WTC11 (cell line): ENCODE data around the gene MLLT1. TPM values are rescaled to one million over a fixed set of nuclear protein-coding genes. Genes with fewer than 3 reads are reported as not detected.

ENCODE experiments used
- CBFB ChIP-seq: sonication (generic); formaldehyde crosslinking; IDR thresholded peaks from 2 replicates; pipeline ENCODE4 v1.8.1; 2022; ENCODE audit warnings: mild to moderate bottlenecking, low read depth, missing genetic modification reagents
- E2F1 ChIP-seq: sonication (generic); formaldehyde crosslinking; IDR thresholded peaks from 2 replicates; pipeline ENCODE4 v1.8.0; 2022; ENCODE audit warnings: mild to moderate bottlenecking, missing genetic modification reagents
- GTF2I ChIP-seq: fragments of 250-450 bp; sonication (Bioruptor Pico); conservative IDR thresholded peaks from 2 replicates; pipeline ENCODE4 v1.4.0; 2021; ENCODE audit warnings: mild to moderate bottlenecking
- IRF2 ChIP-seq: sonication (generic); formaldehyde crosslinking; IDR thresholded peaks from 2 replicates; pipeline ENCODE4 v1.8.0; 2022; ENCODE audit warnings: low read depth, missing genetic modification reagents, borderline replicate concordance
- KAT7 ChIP-seq: sonication (generic); formaldehyde crosslinking; IDR thresholded peaks from 2 replicates; pipeline ENCODE4 v1.8.1; 2023; ENCODE audit warnings: missing genetic modification reagents, mild to moderate bottlenecking, borderline replicate concordance
- MXD4 ChIP-seq: fragments of 250-450 bp; sonication (Bioruptor Pico); IDR thresholded peaks from 2 replicates; pipeline ENCODE4 v1.8.0; 2021; ENCODE audit warnings: mild to moderate bottlenecking, moderate library complexity, borderline replicate concordance
- NR2C2 ChIP-seq: sonication (generic); formaldehyde crosslinking; IDR thresholded peaks from 2 replicates; pipeline ENCODE4 v1.8.0; 2022; ENCODE audit warnings: mild to moderate bottlenecking, missing genetic modification reagents
- PRRX2 ChIP-seq: fragments of 250-450 bp; sonication (Bioruptor Pico); IDR thresholded peaks from 2 replicates; pipeline ENCODE4 v1.8.0; 2021; ENCODE audit warnings: mild to moderate bottlenecking
- SOX15 ChIP-seq: fragments of 250-450 bp; sonication (Bioruptor Pico); IDR thresholded peaks from 2 replicates; pipeline ENCODE4 v1.9.0; 2021; ENCODE audit warnings: mild to moderate bottlenecking
- USF1 ChIP-seq: sonication (generic); formaldehyde crosslinking; IDR thresholded peaks from 2 replicates; pipeline ENCODE4 v1.8.0; 2022; ENCODE audit warnings: mild to moderate bottlenecking, missing genetic modification reagents
- ZNF416 ChIP-seq: fragments of 250-450 bp; sonication (Bioruptor Pico); IDR thresholded peaks from 2 replicates; pipeline ENCODE4 v1.9.0; 2021; ENCODE audit warnings: mild to moderate bottlenecking, inconsistent platforms
- ZNF423 ChIP-seq: fragments of 250-450 bp; sonication (Bioruptor Pico); IDR thresholded peaks from 2 replicates; pipeline ENCODE4 v2.1.2; 2022; ENCODE audit warnings: mild to moderate bottlenecking, moderate library complexity
- ZNF532 ChIP-seq: fragments of 250-450 bp; sonication (Bioruptor Pico); IDR thresholded peaks from 2 replicates; pipeline ENCODE4 v1.9.0; 2021; ENCODE audit warnings: mild to moderate bottlenecking, borderline replicate concordance
- total RNA-seq: library from RNA; stranded (reverse); gene quantifications from 3 replicates; pipeline ENCODE4 v1.2.3, GENCODE V29; 2021
- TF ChIP-seq, protein P1 (sequence below): sonication (generic); formaldehyde crosslinking; IDR thresholded peaks from 2 replicates; pipeline ENCODE4 v1.8.1; 2023; ENCODE audit warnings: mild to moderate bottlenecking, missing genetic modification reagents, borderline replicate concordance
- TF ChIP-seq, protein P2 (sequence below): sonication (generic); formaldehyde crosslinking; IDR thresholded peaks from 2 replicates; pipeline ENCODE4 v1.8.1; 2022; ENCODE audit warnings: low read depth, mild to moderate bottlenecking, moderate library complexity, missing genetic modification reagents, borderline replicate concordance
- TF ChIP-seq, protein P3 (sequence below): sonication (generic); formaldehyde crosslinking; IDR thresholded peaks from 2 replicates; pipeline ENCODE4 v1.8.1; 2022; ENCODE audit warnings: mild to moderate bottlenecking, moderate library complexity, missing genetic modification reagents
- TF ChIP-seq, protein P4 (sequence below): sonication (generic); formaldehyde crosslinking; IDR thresholded peaks from 2 replicates; pipeline ENCODE4 v1.8.1; 2023; ENCODE audit warnings: mild to moderate bottlenecking, missing genetic modification reagents, moderate library complexity
- TF ChIP-seq, protein P5 (sequence below): fragments of 250-450 bp; sonication (Bioruptor Pico); IDR thresholded peaks from 2 replicates; pipeline ENCODE4 v2.1.2; 2022; ENCODE audit warnings: mild to moderate bottlenecking, moderate library complexity

The MLLT1 gene
- total RNA-seq, 1 experiment from 2014 or later = 58.2 TPM

DNA sequence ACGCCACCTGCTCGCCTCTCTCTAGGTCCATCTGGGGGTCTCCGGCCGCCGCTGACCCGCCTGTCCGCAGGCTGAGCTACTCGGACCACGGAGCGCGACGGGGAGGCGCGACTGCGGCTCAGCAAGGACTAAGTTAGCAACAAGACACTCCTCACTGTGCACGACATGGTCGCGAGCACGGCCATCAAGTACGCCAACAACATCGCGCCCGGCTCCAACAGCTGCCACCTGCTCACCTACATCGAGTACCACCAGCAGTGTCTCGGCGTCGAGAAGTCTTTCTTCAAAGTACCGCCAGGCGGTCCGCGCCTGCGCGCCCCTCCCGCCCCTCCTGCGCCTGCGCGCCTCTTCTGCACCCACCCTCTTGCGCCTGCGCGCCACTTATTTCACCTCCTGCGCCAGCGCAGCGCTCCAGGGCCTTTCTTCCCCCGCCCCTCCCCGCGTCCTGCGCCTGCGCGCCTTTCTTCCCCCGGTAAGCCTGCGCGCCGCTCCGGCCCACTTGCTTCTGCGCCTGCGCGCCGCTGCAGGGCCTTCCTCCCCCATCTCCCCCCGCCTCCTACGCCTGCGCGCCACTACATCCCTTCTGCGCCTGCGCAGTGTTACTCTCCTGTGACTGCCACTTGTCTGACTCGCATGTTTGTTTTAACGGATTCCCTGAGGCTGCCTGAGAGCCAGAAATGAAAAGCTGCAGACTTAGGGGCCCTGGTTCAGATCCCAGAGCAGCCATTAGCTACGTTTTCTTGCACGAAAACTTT lies 80.4 kb downstream of the MLLT1 start (continued):
- TF ChIP-seq, protein P1, sequence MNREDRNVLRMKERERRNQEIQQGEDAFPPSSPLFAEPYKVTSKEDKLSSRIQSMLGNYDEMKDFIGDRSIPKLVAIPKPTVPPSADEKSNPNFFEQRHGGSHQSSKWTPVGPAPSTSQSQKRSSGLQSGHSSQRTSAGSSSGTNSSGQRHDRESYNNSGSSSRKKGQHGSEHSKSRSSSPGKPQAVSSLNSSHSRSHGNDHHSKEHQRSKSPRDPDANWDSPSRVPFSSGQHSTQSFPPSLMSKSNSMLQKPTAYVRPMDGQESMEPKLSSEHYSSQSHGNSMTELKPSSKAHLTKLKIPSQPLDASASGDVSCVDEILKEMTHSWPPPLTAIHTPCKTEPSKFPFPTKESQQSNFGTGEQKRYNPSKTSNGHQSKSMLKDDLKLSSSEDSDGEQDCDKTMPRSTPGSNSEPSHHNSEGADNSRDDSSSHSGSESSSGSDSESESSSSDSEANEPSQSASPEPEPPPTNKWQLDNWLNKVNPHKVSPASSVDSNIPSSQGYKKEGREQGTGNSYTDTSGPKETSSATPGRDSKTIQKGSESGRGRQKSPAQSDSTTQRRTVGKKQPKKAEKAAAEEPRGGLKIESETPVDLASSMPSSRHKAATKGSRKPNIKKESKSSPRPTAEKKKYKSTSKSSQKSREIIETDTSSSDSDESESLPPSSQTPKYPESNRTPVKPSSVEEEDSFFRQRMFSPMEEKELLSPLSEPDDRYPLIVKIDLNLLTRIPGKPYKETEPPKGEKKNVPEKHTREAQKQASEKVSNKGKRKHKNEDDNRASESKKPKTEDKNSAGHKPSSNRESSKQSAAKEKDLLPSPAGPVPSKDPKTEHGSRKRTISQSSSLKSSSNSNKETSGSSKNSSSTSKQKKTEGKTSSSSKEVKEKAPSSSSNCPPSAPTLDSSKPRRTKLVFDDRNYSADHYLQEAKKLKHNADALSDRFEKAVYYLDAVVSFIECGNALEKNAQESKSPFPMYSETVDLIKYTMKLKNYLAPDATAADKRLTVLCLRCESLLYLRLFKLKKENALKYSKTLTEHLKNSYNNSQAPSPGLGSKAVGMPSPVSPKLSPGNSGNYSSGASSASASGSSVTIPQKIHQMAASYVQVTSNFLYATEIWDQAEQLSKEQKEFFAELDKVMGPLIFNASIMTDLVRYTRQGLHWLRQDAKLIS = 0 out of 2 replicates have a peak, but pooled peaks have one; percentile 60
- TF ChIP-seq PRRX2 (CRISPR knock-in tag) (no peak), ZNF423 (no peak), NR2C2 (CRISPR knock-in tag) (peak; percentile 47; the same call in 1 of the 2 replicates), E2F1 (peak; percentile 97), SOX15 (CRISPR knock-in tag) (no peak), MXD4 (CRISPR knock-in tag) (no peak), GTF2I (CRISPR knock-in tag) (no peak), IRF2 (CRISPR knock-in tag) (no peak), KAT7 (CRISPR knock-in tag) (no peak), CBFB (CRISPR knock-in tag) (no peak), USF1 (peak; percentile 75; the same call in 1 of the 2 replicates), ZNF532 (CRISPR knock-in tag) (no peak), ZNF416 (CRISPR knock-in tag) (no peak)
- TF ChIP-seq, protein P2, sequence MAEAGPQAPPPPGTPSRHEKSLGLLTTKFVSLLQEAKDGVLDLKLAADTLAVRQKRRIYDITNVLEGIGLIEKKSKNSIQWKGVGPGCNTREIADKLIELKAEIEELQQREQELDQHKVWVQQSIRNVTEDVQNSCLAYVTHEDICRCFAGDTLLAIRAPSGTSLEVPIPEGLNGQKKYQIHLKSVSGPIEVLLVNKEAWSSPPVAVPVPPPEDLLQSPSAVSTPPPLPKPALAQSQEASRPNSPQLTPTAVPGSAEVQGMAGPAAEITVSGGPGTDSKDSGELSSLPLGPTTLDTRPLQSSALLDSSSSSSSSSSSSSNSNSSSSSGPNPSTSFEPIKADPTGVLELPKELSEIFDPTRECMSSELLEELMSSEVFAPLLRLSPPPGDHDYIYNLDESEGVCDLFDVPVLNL = peak; percentile 87; the same call in 1 of the 2 replicates
- TF ChIP-seq, protein P3, sequence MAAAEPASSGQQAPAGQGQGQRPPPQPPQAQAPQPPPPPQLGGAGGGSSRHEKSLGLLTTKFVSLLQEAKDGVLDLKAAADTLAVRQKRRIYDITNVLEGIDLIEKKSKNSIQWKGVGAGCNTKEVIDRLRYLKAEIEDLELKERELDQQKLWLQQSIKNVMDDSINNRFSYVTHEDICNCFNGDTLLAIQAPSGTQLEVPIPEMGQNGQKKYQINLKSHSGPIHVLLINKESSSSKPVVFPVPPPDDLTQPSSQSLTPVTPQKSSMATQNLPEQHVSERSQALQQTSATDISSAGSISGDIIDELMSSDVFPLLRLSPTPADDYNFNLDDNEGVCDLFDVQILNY (CRISPR knock-in tag) = peak; percentile 94
- TF ChIP-seq, protein P4, sequence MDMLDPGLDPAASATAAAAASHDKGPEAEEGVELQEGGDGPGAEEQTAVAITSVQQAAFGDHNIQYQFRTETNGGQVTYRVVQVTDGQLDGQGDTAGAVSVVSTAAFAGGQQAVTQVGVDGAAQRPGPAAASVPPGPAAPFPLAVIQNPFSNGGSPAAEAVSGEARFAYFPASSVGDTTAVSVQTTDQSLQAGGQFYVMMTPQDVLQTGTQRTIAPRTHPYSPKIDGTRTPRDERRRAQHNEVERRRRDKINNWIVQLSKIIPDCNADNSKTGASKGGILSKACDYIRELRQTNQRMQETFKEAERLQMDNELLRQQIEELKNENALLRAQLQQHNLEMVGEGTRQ = no peak
- TF ChIP-seq, protein P5, sequence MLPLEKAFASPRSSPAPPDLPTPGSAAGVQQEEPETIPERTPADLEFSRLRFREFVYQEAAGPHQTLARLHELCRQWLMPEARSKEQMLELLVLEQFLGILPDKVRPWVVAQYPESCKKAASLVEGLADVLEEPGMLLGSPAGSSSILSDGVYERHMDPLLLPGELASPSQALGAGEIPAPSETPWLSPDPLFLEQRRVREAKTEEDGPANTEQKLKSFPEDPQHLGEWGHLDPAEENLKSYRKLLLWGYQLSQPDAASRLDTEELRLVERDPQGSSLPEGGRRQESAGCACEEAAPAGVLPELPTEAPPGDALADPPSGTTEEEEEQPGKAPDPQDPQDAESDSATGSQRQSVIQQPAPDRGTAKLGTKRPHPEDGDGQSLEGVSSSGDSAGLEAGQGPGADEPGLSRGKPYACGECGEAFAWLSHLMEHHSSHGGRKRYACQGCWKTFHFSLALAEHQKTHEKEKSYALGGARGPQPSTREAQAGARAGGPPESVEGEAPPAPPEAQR (CRISPR knock-in tag) = no peak
